Articular chondrocyte of knee joint (primary cell): ENCODE measurements around the gene NIF3L1. TPM values are rescaled to one million over a fixed set of nuclear protein-coding genes. Genes with fewer than 3 reads are reported as not detected.

Experiments used
- small RNA-seq: library from RNA; depleted of rRNA; stranded (forward); fragments of <200 nt; gene quantifications from one replicate; pipeline ENCODE3, GENCODE V24; 2012
- total RNA-seq: library from RNA; depleted of rRNA; stranded (reverse); fragments of >200 nt; gene quantifications from 2 replicates; pipeline ENCODE4 v1.2.3, GENCODE V29; 2012

NIF3L1 gene, protein sequence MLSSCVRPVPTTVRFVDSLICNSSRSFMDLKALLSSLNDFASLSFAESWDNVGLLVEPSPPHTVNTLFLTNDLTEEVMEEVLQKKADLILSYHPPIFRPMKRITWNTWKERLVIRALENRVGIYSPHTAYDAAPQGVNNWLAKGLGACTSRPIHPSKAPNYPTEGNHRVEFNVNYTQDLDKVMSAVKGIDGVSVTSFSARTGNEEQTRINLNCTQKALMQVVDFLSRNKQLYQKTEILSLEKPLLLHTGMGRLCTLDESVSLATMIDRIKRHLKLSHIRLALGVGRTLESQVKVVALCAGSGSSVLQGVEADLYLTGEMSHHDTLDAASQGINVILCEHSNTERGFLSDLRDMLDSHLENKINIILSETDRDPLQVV
- total RNA-seq = 18.9 and 20.3 TPM in 2 replicates

DNA sequence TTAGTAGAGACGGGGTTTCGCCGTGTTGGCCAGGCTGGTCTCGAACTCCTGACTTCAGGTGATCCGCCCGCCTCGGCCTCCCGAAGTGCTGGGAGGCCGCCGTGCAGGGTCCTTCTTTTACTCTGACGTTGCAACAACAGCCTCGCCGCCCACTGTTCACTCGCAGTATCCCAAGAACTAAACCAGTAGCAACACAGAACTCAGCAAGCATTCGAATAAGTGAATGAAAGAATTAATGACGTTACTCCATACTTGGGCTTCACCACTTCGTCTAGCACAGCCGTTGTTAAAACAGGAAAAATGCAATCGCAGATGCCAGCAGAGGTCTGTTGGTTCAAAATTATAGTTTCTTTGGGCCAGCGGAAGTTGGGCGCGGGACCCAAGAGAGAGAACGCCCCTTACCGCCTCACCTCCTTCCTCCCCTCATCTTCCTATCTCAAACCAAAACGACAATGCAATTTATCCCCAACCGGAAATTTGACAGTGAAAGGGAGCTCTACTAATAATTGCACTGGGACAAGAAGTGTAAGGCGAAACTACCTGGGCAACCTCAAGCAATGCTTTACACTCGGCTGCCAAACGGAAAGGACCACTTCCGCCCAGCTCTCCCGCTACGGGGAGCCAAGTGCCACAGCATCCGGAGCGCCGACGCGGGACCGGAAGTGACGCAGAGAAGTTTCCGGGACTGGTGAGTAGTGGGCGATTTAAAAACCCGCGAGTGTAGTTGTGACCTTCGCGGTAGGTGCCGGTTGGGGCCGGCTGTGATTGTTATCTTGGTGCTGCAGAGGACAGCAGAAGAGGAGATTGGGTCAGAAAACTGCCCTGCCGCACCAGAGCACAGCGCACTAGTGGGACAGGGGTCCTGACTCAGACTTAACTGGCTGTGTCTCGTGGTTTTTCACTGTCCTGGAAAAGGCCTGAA lies at the start of gene NIF3L1, which contains the start of gene PPIL3:
Gene NIF3L1, plus strand, starts transcription at position 668 of the 922 bp plus-strand sequence. CDS start 2,573 bp downstream, outside the sequence.
Gene PPIL3, minus strand, starts transcription at position 374 of the 922 bp plus-strand sequence. CDS start 1,462 bp downstream, outside the sequence.

DNA sequence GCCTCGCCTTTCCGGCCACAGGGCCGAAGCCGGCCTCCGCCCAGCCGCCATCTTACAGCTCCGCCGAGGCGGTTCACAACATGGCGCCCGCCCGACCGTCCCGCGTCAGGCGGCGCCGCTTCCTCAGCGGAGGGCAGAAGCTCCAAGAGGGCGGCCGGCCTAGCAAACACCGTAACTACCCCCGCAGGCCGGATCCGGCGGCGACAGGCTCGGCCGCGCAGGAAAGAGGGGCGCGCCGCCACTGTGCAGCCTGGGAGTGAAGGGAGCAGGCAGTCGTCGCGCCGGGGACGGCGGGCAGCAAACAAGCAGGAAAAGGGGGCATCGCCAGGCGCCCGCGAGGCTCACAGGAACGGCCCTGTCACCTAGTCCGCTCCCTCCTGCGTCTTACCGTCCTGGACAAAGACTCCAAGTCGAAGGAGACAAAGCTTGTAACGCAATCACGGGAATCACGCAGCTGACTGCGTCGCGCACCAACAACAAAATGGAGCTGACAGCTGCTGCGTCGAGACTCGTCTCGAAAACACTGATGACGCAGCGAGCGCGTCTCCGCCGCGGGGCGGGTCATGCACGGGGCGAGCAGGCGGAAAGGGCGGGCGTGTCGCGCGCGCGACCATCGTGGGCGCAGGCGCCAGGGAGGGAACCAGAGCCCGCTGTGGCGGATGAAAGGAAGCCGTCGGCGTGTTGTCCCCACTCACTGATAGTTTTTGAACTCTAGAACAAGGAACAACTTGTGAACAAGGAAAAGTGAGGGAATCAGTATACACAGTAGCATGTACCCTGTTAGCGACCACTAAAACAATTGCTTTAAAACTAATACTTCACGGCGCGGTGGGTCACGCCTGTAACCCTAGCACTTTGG lies 24.8 kb upstream of the NIF3L1 start, which contains the start of gene CLK1:
Gene CLK1, minus strand, starts transcription at position 483 of the 859 bp plus-strand sequence. CDS start 2,796 bp downstream, outside the sequence.

Small RNA genes lying within 50 kb of the gene (small RNA-seq; reads per million reads assigned to genes)
- gene RF00019 = not detected
- gene RNA5SP115 = not detected
- gene RNU6-312P = not detected
- not detected for gene RNU6-762P

Other genes with a start within 250 kb of the NIF3L1 start
- gene BZW1, start 77.5 kb upstream of the NIF3L1 start, total RNA-seq = 910 and 1,205 TPM in 2 replicates
- gene CLK1, start 24.7 kb upstream of the NIF3L1 start, total RNA-seq = 99.4 and 99.7 TPM in 2 replicates
- 47.0 and 64.2 TPM in 2 replicates for gene PPIL3, start 294 bp upstream of the NIF3L1 start, total RNA-seq
- gene ORC2, start 74.3 kb downstream of the NIF3L1 start, total RNA-seq = 15.3 and 18.7 TPM in 2 replicates
- 15.7 and 19.1 TPM in 2 replicates for gene HYCC2, start 182.3 kb downstream of the NIF3L1 start, total RNA-seq
- 47.2 and 58.8 TPM in 2 replicates for gene NDUFB3, start 182.6 kb downstream of the NIF3L1 start, total RNA-seq
- gene CFLAR, start 226.8 kb downstream of the NIF3L1 start, total RNA-seq = 93.2 and 104 TPM in 2 replicates